ENCODE measurements around the gene PACSIN2. TPM values are rescaled to one million over a fixed set of nuclear protein-coding genes. Genes with fewer than 3 reads are reported as not detected.

The PACSIN2 gene
- total and polyA plus RNA-seq, 2 of the 13 experiments (the other 11 are each of a cell fraction or from before 2014, with no cell fraction given) = 54.1 to 68.8 TPM

GRCh38 chr22:42973536-42973881 is 41.4 kb downstream of the PACSIN2 start (continued):
- TF ChIP-seq UBTF (CRISPR knock-in tag; IDR thresholded peaks at IDR 0.05) (no peak), ZNF615 (CRISPR knock-in tag; IDR thresholded peaks at IDR 0.05; ENCODE audit: borderline replicate concordance) (no peak), ZNF687 (CRISPR knock-in tag; IDR thresholded peaks at IDR 0.05) (peak; percentile 32; the same call in 1 of the 2 replicates), ZNF670 (CRISPR knock-in tag; IDR thresholded peaks at IDR 0.05; ENCODE audit: borderline replicate concordance) (no peak)
